Measurements from ENCODE around the gene CCT2. TPM values are rescaled to one million over a fixed set of nuclear protein-coding genes. Genes with fewer than 3 reads are reported as not detected.
A peak's percentile ranks its signal among the peaks of the same experiment; 100 is the strongest.

Gene CCT2
- 577 and 641 TPM in 2 replicates for total RNA-seq (2014; rRNA removed; shearing (Covaris generic); ENCODE audit: low replicate concordance)

GRCh38 chr12:69585189-69586062, at the start of gene CCT2:
TSS of gene CCT2 (plus strand) at chr12:69585459. CDS start at chr12:69585522, 63 bp downstream.
- DNase-seq (ENCODE audit: low read depth), result peak; percentile 96
- in situ Hi-C loops (cut with HindIII; ENCODE audit: low pct_unique_long_range_greater_than_20kb, low sequenced_read_pairs), result no loop called here

GRCh38 chr12:69540987-69541386, 44.3 kb upstream of the CCT2 start:
- DNase-seq (ENCODE audit: low read depth), result peak; percentile 43
- in situ Hi-C loops (cut with HindIII; ENCODE audit: low pct_unique_long_range_greater_than_20kb, low sequenced_read_pairs), result no loop called here

- no peak for DNase-seq (ENCODE audit: low read depth)
- in situ Hi-C loops (cut with HindIII; ENCODE audit: low pct_unique_long_range_greater_than_20kb, low sequenced_read_pairs), result no loop called here
Observed at GRCh38 chr12:69544087-69544486, 41.2 kb upstream of the CCT2 start.

- in situ Hi-C loops (cut with HindIII; ENCODE audit: low pct_unique_long_range_greater_than_20kb, low sequenced_read_pairs), result no loop called here
- no peak for DNase-seq (ENCODE audit: low read depth)
Observed at GRCh38 chr12:69545081-69545480, 40.2 kb upstream of the CCT2 start.

- in situ Hi-C loops (cut with HindIII; ENCODE audit: low pct_unique_long_range_greater_than_20kb, low sequenced_read_pairs), result no loop called here
- DNase-seq (ENCODE audit: low read depth), result no peak
Observed at GRCh38 chr12:69546693-69547438, 38.4 kb upstream of the CCT2 start.

GRCh38 chr12:69548687-69549086, 36.6 kb upstream of the CCT2 start:
- in situ Hi-C loops (cut with HindIII; ENCODE audit: low pct_unique_long_range_greater_than_20kb, low sequenced_read_pairs), result no loop called here

GRCh38 chr12:69550569-69551350, 34.5 kb upstream of the CCT2 start:
- in situ Hi-C loops (cut with HindIII; ENCODE audit: low pct_unique_long_range_greater_than_20kb, low sequenced_read_pairs), result no loop called here
- DNase-seq (ENCODE audit: low read depth), result no peak

More at GRCh38 chr12:69548687-69549086, 36.6 kb upstream of the CCT2 start:
- DNase-seq (ENCODE audit: low read depth), result no peak

GRCh38 chr12:69553628-69554248, 31.5 kb upstream of the CCT2 start:
- DNase-seq (ENCODE audit: low read depth), result peak; percentile 29
- in situ Hi-C loops (cut with HindIII; ENCODE audit: low pct_unique_long_range_greater_than_20kb, low sequenced_read_pairs), result no loop called here

GRCh38 chr12:69555461-69555860, 29.8 kb upstream of the CCT2 start:
- DNase-seq (ENCODE audit: low read depth), result no peak
- in situ Hi-C loops (cut with HindIII; ENCODE audit: low pct_unique_long_range_greater_than_20kb, low sequenced_read_pairs), result no loop called here

- in situ Hi-C loops (cut with HindIII; ENCODE audit: low pct_unique_long_range_greater_than_20kb, low sequenced_read_pairs), result no loop called here
- no peak for DNase-seq (ENCODE audit: low read depth)
Observed at GRCh38 chr12:69556383-69556782, 28.9 kb upstream of the CCT2 start.

GRCh38 chr12:69563166-69563762, 22.0 kb upstream of the CCT2 start:
- in situ Hi-C loops (cut with HindIII; ENCODE audit: low pct_unique_long_range_greater_than_20kb, low sequenced_read_pairs), result no loop called here
- DNase-seq (ENCODE audit: low read depth), result no peak

GRCh38 chr12:69566603-69567002, 18.7 kb upstream of the CCT2 start:
- no peak for DNase-seq (ENCODE audit: low read depth)
- in situ Hi-C loops (cut with HindIII; ENCODE audit: low pct_unique_long_range_greater_than_20kb, low sequenced_read_pairs), result no loop called here

GRCh38 chr12:69569236-69569635, 16.0 kb upstream of the CCT2 start:
- DNase-seq (ENCODE audit: low read depth), result no peak
- in situ Hi-C loops (cut with HindIII; ENCODE audit: low pct_unique_long_range_greater_than_20kb, low sequenced_read_pairs), result no loop called here

GRCh38 chr12:69570000-69570516, 15.2 kb upstream of the CCT2 start:
- DNase-seq (ENCODE audit: low read depth), result no peak

GRCh38 chr12:69570545-69571399, 14.5 kb upstream of the CCT2 start:
- peak; percentile 61 for DNase-seq (ENCODE audit: low read depth)
- in situ Hi-C loops (cut with HindIII; ENCODE audit: low pct_unique_long_range_greater_than_20kb, low sequenced_read_pairs), result no loop called here

More at GRCh38 chr12:69570000-69570516, 15.2 kb upstream of the CCT2 start:
- in situ Hi-C loops (cut with HindIII; ENCODE audit: low pct_unique_long_range_greater_than_20kb, low sequenced_read_pairs), result no loop called here

- DNase-seq (ENCODE audit: low read depth), result no peak
- in situ Hi-C loops (cut with HindIII; ENCODE audit: low pct_unique_long_range_greater_than_20kb, low sequenced_read_pairs), result no loop called here
Observed at GRCh38 chr12:69575346-69575745, 9.9 kb upstream of the CCT2 start.

- DNase-seq (ENCODE audit: low read depth), result no peak
- in situ Hi-C loops (cut with HindIII; ENCODE audit: low pct_unique_long_range_greater_than_20kb, low sequenced_read_pairs), result no loop called here
Observed at GRCh38 chr12:69578283-69578682, 7.0 kb upstream of the CCT2 start.

Measured in Caki2 (cell line).